DOHH2 (cell line): ENCODE data around the gene WASL.

Experiments used
- CTCF ChIP-seq: fragments of 200-600 bp; sonication (generic); IDR thresholded peaks from one replicate; pipeline ENCODE4 v1.5.1; 2014; ENCODE audit warnings: antibody characterized with exemption, mild to moderate bottlenecking, low read depth, low read length; ENCODE audit not compliant: poor library complexity, severe bottlenecking
- EZH2phosphoT487 ChIP-seq: fragments of 200-600 bp; sonication (generic); IDR thresholded peaks from 2 replicates; pipeline ENCODE4 v1.6.1; 2017; ENCODE audit warnings: borderline replicate concordance, mild to moderate bottlenecking, antibody characterized with exemption, low read length, moderate library complexity, mixed read lengths

- TF ChIP-seq CTCF (no peak), EZH2phosphoT487 (no peak)
Measured at GRCh38 chr7:123748171-123748733, 551 bp downstream of the WASL start.
